Measurements from ENCODE around the gene AATK.

The AATK gene

DNA sequence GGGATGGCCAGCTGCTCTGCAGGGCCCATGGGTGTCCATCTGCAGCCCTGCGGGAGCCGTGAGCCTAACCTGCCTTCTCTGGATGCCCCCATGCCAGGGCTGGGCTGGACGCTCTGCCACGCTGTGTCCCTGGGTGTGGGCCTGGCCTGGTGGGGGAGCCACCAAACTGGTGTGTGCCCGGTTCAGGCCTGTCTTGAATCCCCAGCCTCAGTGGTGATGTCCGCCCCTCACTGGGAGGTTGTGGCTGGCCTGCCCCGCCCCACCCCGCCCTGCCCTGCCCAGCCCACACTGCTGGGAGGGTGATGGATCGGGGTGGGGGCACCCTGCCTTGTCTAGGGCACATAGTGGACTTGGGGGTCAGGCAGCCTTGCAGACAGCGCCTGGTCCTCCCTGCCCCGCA is 50.8 kb downstream of the AATK start:
- peaks cover 3 to 5% of the 10 kb centered on the region in 2 donors for H3K4me1 ChIP-seq (ENCODE audit: control insufficient read depth in 2 of 2, insufficient read depth in 2 of 2, low read length in 2 of 2)
- no peak overlapping the region for H3K9ac ChIP-seq (ENCODE audit: low read depth in 1 of 2, low read length in 2 of 2)
- no peaks in the 10 kb centered on the region for H3K9me3 ChIP-seq (ENCODE audit: control insufficient read depth in 2 of 2, low read length in 2 of 2)
- no peaks in the 10 kb centered on the region for H3K36me3 ChIP-seq (ENCODE audit: control insufficient read depth in 2 of 2, insufficient read depth in 2 of 2, low read length in 2 of 2)
- no peak overlapping the region for H3K27ac ChIP-seq (ENCODE audit: low read depth in 2 of 2, low read length in 2 of 2)
- no peaks in the 10 kb centered on the region for H3K27me3 ChIP-seq (ENCODE audit: control insufficient read depth in 2 of 2, insufficient read depth in 2 of 2, low read length in 2 of 2)
- H3K4me3 ChIP-seq (ENCODE audit: low read length in 2 of 2) = no peak overlapping the region

DNA sequence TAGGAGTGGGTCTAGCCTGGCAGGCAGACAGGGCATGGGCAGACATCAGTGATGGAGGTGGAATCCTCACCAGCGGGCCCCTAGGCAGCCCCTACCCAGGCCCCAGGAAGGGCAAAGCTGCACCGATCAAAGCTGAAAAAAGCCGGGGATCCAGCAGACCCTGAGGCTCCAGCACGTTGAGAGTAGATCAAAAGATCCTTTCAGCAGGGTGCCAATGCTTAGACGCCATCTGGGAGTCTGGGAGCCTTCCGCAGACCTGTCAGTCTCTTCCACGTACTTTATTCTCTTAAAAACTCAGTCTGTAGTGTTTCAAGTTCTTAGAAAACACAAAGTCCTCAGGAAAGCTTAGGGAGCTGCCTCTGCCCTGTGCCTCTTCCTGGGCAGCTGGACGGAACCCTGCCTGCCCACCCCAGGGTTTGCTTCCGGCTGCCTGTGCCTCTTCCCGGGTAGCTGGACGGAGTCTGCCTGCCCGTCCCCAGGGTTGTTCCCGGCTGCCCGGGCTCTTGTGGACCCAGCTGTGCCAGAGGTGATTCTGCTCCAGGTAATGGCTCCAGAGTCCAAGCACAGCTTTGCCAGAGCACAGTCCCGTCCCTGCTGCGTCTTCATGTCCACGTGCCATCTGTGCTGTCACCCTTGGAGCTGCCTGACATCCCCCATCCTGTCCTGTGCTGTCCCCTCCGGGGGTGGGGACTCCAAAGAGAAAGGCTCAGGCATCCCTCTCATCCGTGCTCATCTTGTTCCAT is 51.5 kb downstream of the AATK start:
- Histone ChIP-seq H3K27ac (ENCODE audit: low read depth in 2 of 2, low read length in 2 of 2) (no peak overlapping the region), H3K36me3 (ENCODE audit: control insufficient read depth in 2 of 2, insufficient read depth in 2 of 2, low read length in 2 of 2) (no peaks in the 10 kb centered on the region), H3K27me3 (ENCODE audit: control insufficient read depth in 2 of 2, insufficient read depth in 2 of 2, low read length in 2 of 2) (no peaks in the 10 kb centered on the region), H3K9ac (ENCODE audit: low read depth in 1 of 2, low read length in 2 of 2) (no peak overlapping the region), H3K4me1 (ENCODE audit: control insufficient read depth in 2 of 2, insufficient read depth in 2 of 2, low read length in 2 of 2) (peaks cover 3 to 5% of the 10 kb centered on the region in 2 donors), H3K4me3 (ENCODE audit: low read length in 2 of 2) (no peak overlapping the region), H3K9me3 (ENCODE audit: control insufficient read depth in 2 of 2, low read length in 2 of 2) (no peaks in the 10 kb centered on the region)

DNA sequence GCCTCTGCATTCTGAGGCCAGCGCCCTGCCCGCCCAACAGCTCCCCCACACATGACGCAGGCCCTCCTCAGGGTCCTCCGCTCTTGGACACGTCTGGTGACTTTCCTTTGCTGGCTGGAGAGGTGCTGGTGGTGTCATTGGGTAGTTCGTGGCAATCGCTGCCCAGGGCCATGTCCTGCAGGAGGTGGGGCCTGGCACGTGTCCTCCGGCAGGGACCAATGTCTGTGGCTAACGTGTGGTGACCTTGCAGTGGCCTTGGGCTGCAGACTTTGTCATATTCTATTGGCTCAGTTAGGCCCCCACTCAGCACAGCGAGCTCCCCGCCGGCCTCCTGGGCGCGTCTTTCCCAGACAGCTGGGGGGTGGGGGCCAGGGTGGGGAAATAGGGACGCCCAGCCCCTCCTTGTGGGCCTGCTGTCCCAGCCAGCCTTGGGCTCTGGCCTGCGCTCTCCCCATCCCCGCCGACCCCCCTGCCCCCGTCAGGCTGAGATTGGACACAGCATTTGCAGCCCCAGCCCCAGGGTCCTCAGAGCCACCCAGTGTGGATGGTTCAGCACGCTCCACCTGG is 52.8 kb downstream of the AATK start:
- H3K9ac ChIP-seq (ENCODE audit: low read depth in 1 of 2, low read length in 2 of 2) = no peak overlapping the region
- H3K27me3 ChIP-seq (ENCODE audit: control insufficient read depth in 2 of 2, insufficient read depth in 2 of 2, low read length in 2 of 2) = no peaks in the 10 kb centered on the region
- H3K27ac ChIP-seq (ENCODE audit: low read depth in 2 of 2, low read length in 2 of 2) = no peak overlapping the region
- H3K9me3 ChIP-seq (ENCODE audit: control insufficient read depth in 2 of 2, low read length in 2 of 2) = no peaks in the 10 kb centered on the region
- H3K4me3 ChIP-seq (ENCODE audit: low read length in 2 of 2) = no peak overlapping the region
- H3K36me3 ChIP-seq (ENCODE audit: control insufficient read depth in 2 of 2, insufficient read depth in 2 of 2, low read length in 2 of 2) = no peaks in the 10 kb centered on the region
- H3K4me1 ChIP-seq (ENCODE audit: control insufficient read depth in 2 of 2, insufficient read depth in 2 of 2, low read length in 2 of 2) = no peaks in the 10 kb centered on the region

DNA sequence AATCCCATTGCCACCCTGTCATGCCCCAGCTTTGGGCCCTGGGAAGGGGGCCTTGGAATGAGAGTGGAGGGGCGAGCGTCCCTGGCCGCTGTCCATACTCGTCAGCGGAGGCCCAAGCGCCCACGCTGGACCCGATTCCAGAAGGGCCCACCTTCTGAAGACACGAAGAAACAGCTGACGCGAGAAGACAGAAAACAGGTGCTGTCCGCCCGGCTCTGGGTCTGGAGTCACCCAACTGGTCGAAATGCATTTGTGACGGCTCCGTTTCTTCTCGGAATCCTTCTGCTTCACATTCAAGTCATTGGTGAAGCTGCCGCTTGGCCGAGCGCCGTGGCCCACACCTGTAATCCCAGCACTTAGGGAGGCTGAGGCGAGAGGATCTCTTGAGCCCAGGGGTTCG is 53.6 kb downstream of the AATK start:
- Histone ChIP-seq H3K27ac (ENCODE audit: low read depth in 2 of 2, low read length in 2 of 2) (no peak overlapping the region), H3K9ac (ENCODE audit: low read depth in 1 of 2, low read length in 2 of 2) (no peak overlapping the region), H3K9me3 (ENCODE audit: control insufficient read depth in 2 of 2, low read length in 2 of 2) (no peaks in the 10 kb centered on the region), H3K27me3 (ENCODE audit: control insufficient read depth in 2 of 2, insufficient read depth in 2 of 2, low read length in 2 of 2) (no peaks in the 10 kb centered on the region), H3K36me3 (ENCODE audit: control insufficient read depth in 2 of 2, insufficient read depth in 2 of 2, low read length in 2 of 2) (no peaks in the 10 kb centered on the region), H3K4me3 (ENCODE audit: low read length in 2 of 2) (no peak overlapping the region), H3K4me1 (ENCODE audit: control insufficient read depth in 2 of 2, insufficient read depth in 2 of 2, low read length in 2 of 2) (no peaks in the 10 kb centered on the region)

DNA sequence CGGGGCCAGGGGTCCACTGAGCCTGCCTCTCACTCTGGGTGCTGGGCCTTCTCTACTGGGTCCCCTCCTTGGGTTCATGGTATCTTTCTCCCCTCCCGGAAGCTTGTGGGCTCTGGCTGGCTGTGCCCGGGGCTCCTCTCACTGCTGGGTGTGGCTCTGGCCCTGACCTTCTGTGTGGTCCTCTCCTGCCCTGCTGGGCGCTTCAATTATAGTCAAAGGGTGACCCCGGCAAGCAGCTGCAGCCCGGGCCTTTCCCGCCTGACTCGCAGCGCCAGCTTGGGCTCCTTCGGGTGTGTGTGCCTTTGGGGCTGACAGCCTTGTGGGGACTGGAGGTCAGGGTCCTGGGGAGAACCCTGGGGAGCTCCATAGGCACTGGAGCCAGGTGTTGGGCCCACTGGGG is 55.0 kb downstream of the AATK start:
- Histone ChIP-seq H3K36me3 (ENCODE audit: control insufficient read depth in 2 of 2, insufficient read depth in 2 of 2, low read length in 2 of 2) (no peaks in the 10 kb centered on the region), H3K9ac (ENCODE audit: low read depth in 1 of 2, low read length in 2 of 2) (no peak overlapping the region), H3K4me1 (ENCODE audit: control insufficient read depth in 2 of 2, insufficient read depth in 2 of 2, low read length in 2 of 2) (no peaks in the 10 kb centered on the region), H3K4me3 (ENCODE audit: low read length in 2 of 2) (no peak overlapping the region), H3K9me3 (ENCODE audit: control insufficient read depth in 2 of 2, low read length in 2 of 2) (no peaks in the 10 kb centered on the region), H3K27me3 (ENCODE audit: control insufficient read depth in 2 of 2, insufficient read depth in 2 of 2, low read length in 2 of 2) (no peaks in the 10 kb centered on the region), H3K27ac (ENCODE audit: low read depth in 2 of 2, low read length in 2 of 2) (no peak overlapping the region)

DNA sequence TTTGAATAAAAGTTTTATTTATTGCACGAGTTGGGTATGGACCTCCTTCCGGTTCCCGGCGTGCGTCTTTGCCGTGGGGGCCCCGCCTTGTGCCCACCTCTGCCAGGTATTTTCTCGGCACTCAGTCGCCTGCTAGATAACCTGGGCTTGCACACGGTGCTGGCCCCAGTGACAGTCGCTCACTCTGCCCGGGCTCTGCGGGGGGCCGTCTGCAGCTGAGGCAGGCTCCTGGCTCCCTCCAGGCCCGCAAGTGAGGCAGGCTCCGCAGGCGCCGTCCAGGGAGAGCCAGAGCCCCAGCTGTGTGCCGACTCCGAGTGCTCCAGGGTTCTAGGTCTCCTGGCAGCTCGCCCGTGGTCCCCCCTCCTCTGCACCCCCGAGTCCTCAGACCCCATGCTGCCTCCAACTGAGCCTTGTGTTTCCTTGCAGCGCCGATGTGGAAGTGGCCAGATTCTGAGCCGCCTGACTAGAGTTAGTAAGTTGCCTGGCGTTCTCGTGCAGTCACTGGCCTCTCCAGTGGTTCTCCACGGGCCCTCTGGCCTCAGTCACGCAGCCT is 55.5 kb downstream of the AATK start:
- no peaks in the 10 kb centered on the region for H3K4me1 ChIP-seq (ENCODE audit: control insufficient read depth in 2 of 2, insufficient read depth in 2 of 2, low read length in 2 of 2)
- no peaks in the 10 kb centered on the region for H3K36me3 ChIP-seq (ENCODE audit: control insufficient read depth in 2 of 2, insufficient read depth in 2 of 2, low read length in 2 of 2)
- H3K9ac ChIP-seq (ENCODE audit: low read depth in 1 of 2, low read length in 2 of 2) = no peak overlapping the region
- no peaks in the 10 kb centered on the region for H3K9me3 ChIP-seq (ENCODE audit: control insufficient read depth in 2 of 2, low read length in 2 of 2)
- no peak overlapping the region for H3K4me3 ChIP-seq (ENCODE audit: low read length in 2 of 2)
- H3K27ac ChIP-seq (ENCODE audit: low read depth in 2 of 2, low read length in 2 of 2) = no peak overlapping the region
- H3K27me3 ChIP-seq (ENCODE audit: control insufficient read depth in 2 of 2, insufficient read depth in 2 of 2, low read length in 2 of 2) = no peaks in the 10 kb centered on the region

DNA sequence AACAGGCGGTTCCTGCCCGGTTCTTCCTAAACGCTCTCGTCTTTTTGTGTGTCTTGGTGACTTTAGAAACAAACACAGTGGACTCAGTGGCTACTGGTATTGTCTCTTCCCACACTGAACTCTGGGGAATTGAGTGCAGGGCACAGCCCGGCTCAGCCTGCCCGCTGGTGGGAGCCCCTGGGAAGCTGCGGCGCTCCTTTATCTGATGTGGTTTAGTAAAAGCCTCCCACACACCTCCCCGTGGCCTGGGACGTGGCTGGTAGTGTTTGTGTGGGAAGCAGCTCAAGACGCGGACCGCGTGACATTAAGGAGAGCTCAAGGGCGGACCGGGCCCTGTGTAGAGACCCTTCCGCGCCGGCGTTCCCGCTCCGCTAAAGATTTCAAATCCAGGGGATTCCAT is 56.1 kb downstream of the AATK start:
- H3K27ac ChIP-seq (ENCODE audit: low read depth in 2 of 2, low read length in 2 of 2) = no peak overlapping the region
- H3K4me3 ChIP-seq (ENCODE audit: low read length in 2 of 2) = no peak overlapping the region
- no peaks in the 10 kb centered on the region for H3K27me3 ChIP-seq (ENCODE audit: control insufficient read depth in 2 of 2, insufficient read depth in 2 of 2, low read length in 2 of 2)
- H3K9me3 ChIP-seq (ENCODE audit: control insufficient read depth in 2 of 2, low read length in 2 of 2) = no peaks in the 10 kb centered on the region
- no peak overlapping the region for H3K9ac ChIP-seq (ENCODE audit: low read depth in 1 of 2, low read length in 2 of 2)
- peaks cover 0 to 4% of the 10 kb centered on the region in 2 donors for H3K36me3 ChIP-seq (ENCODE audit: control insufficient read depth in 2 of 2, insufficient read depth in 2 of 2, low read length in 2 of 2)
- no peaks in the 10 kb centered on the region for H3K4me1 ChIP-seq (ENCODE audit: control insufficient read depth in 2 of 2, insufficient read depth in 2 of 2, low read length in 2 of 2)

DNA sequence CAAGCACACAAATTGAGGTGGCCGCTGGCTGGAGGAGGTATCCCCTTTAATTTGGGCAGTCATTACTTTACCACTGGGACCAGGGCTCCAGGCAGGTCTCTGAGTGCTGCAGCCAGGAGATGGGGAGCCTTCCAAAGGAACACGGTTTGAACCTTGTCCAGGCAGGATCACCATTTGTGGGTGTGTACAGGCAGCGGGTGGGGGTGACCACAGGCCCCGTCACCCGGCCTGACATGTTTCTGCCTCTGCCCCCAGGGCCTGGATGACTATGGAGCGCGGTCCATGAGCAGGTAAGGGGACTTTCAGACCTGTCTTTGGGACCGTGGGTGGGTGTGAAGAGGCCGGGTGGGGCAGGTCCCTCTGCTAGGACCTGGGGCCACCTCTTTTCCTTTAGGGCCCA is 57.8 kb downstream of the AATK start:
- Histone ChIP-seq H3K9me3 (ENCODE audit: control insufficient read depth in 2 of 2, low read length in 2 of 2) (no peaks in the 10 kb centered on the region), H3K4me1 (ENCODE audit: control insufficient read depth in 2 of 2, insufficient read depth in 2 of 2, low read length in 2 of 2) (no peaks in the 10 kb centered on the region), H3K27ac (ENCODE audit: low read depth in 2 of 2, low read length in 2 of 2) (no peak overlapping the region), H3K4me3 (ENCODE audit: low read length in 2 of 2) (no peak overlapping the region), H3K27me3 (ENCODE audit: control insufficient read depth in 2 of 2, insufficient read depth in 2 of 2, low read length in 2 of 2) (no peaks in the 10 kb centered on the region), H3K36me3 (ENCODE audit: control insufficient read depth in 2 of 2, insufficient read depth in 2 of 2, low read length in 2 of 2) (peaks cover 0 to 7% of the 10 kb centered on the region in 2 donors), H3K9ac (ENCODE audit: low read depth in 1 of 2, low read length in 2 of 2) (no peak overlapping the region)

DNA sequence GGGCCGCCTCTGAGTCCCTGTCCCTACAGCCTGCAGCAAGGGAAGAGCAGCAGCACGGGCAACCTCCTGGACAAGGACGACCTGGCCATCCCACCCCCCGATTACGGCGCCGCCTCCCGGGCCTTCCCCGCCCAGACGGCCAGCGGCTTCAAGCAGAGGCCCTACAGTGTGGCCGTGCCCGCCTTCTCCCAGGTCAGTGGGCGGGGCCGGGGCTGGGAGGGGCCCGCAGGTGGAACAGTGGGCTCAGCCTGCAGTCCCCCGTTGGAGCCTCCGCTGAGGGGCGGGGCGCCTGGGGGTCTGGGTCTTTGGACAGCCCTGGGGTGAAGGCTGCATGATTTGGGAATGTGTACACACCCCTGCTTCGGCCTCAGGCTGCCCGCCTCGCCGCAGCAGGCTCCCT is 59.3 kb downstream of the AATK start:
- peaks cover 0 to 7% of the 10 kb centered on the region in 2 donors for H3K36me3 ChIP-seq (ENCODE audit: control insufficient read depth in 2 of 2, insufficient read depth in 2 of 2, low read length in 2 of 2)
- no peaks in the 10 kb centered on the region for H3K9me3 ChIP-seq (ENCODE audit: control insufficient read depth in 2 of 2, low read length in 2 of 2)
- no peak overlapping the region for H3K9ac ChIP-seq (ENCODE audit: low read depth in 1 of 2, low read length in 2 of 2)
- no peak overlapping the region for H3K4me3 ChIP-seq (ENCODE audit: low read length in 2 of 2)
- H3K4me1 ChIP-seq (ENCODE audit: control insufficient read depth in 2 of 2, insufficient read depth in 2 of 2, low read length in 2 of 2) = no peaks in the 10 kb centered on the region
- no peaks in the 10 kb centered on the region for H3K27me3 ChIP-seq (ENCODE audit: control insufficient read depth in 2 of 2, insufficient read depth in 2 of 2, low read length in 2 of 2)
- no peak overlapping the region for H3K27ac ChIP-seq (ENCODE audit: low read depth in 2 of 2, low read length in 2 of 2)

DNA sequence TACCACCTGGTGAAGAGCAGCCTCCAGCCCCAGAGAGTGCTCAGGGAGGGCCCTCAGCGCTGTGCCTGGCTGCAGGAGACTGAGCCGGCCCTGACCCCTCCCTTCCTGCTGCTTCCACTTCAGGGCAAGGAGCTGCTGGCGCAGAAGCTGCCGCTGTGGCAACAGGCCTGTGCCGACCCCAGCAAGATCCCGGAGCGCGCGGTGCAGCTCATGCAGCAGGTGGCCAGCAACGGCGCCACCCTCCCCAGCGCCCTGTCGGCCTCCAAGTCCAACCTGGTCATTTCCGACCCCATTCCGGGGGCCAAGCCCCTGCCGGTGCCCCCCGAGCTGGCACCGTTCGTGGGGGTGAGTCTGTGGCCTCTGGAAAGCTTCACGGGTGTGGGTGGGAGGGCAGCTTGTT is 62.6 kb downstream of the AATK start:
- Histone ChIP-seq H3K4me3 (ENCODE audit: low read length in 2 of 2) (no peak overlapping the region), H3K9ac (ENCODE audit: low read depth in 1 of 2, low read length in 2 of 2) (no peak overlapping the region), H3K36me3 (ENCODE audit: control insufficient read depth in 2 of 2, insufficient read depth in 2 of 2, low read length in 2 of 2) (peaks cover 0 to 7% of the 10 kb centered on the region in 2 donors), H3K27ac (ENCODE audit: low read depth in 2 of 2, low read length in 2 of 2) (no peak overlapping the region), H3K4me1 (ENCODE audit: control insufficient read depth in 2 of 2, insufficient read depth in 2 of 2, low read length in 2 of 2) (no peaks in the 10 kb centered on the region), H3K9me3 (ENCODE audit: control insufficient read depth in 2 of 2, low read length in 2 of 2) (no peaks in the 10 kb centered on the region), H3K27me3 (ENCODE audit: control insufficient read depth in 2 of 2, insufficient read depth in 2 of 2, low read length in 2 of 2) (no peaks in the 10 kb centered on the region)
